22Rv1 (cell line): ENCODE measurements around the gene DTNBP1.

Source experiments
- ZFX ChIP-seq: fragments of 450-650 bp; IDR thresholded peaks from 2 replicates; pipeline ENCODE4 v1.6.1; 2017; ENCODE audit warnings: antibody characterized with exemption, borderline replicate concordance
- TF ChIP-seq, protein P1 (sequence below): fragments of 450-650 bp; IDR thresholded peaks from 2 replicates; pipeline ENCODE4 v1.5.1; 2017; ENCODE audit warnings: mild to moderate bottlenecking

DNA sequence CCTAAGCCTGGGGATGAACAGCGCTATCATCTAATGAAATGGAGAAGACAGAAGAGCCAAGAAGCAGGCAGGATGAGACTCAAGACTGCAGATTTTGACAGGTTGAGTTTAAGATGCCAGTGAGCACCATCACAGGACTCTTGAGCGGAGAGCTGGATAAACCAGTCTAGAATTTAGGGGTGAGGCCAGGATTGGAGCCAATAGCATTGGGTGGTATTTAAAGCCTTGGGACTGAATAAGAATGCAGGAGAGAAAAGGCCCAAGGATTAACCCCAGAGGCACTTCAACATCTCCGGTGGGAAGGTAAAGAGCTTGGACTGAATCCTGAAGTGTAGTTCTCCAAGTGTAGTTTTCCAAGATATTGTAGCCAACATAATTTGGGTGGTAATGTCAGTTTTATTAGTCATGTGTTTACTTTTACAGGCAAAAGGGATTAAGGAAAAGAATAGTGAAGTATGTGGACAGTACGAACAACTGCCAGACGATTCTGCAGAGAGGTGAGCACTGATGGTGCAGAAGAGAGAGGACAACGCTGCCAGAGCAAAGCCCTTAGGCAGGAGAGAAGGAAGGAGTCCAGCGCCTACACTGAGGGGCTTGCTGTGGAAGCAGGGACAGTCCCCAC, 85.2 kb downstream of the DTNBP1 start:
- TF ChIP-seq, protein P1, sequence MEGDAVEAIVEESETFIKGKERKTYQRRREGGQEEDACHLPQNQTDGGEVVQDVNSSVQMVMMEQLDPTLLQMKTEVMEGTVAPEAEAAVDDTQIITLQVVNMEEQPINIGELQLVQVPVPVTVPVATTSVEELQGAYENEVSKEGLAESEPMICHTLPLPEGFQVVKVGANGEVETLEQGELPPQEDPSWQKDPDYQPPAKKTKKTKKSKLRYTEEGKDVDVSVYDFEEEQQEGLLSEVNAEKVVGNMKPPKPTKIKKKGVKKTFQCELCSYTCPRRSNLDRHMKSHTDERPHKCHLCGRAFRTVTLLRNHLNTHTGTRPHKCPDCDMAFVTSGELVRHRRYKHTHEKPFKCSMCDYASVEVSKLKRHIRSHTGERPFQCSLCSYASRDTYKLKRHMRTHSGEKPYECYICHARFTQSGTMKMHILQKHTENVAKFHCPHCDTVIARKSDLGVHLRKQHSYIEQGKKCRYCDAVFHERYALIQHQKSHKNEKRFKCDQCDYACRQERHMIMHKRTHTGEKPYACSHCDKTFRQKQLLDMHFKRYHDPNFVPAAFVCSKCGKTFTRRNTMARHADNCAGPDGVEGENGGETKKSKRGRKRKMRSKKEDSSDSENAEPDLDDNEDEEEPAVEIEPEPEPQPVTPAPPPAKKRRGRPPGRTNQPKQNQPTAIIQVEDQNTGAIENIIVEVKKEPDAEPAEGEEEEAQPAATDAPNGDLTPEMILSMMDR, result no peak
- TF ChIP-seq ZFX, result no peak
